IPS-15b (cell line): ENCODE data around the gene TSPAN2.
A peak's percentile ranks its signal among the peaks of the same experiment; 100 is the strongest.

Experiments
- H3K27me3 ChIP-seq: one replicate; pipeline ENCODE4 v1.6.1; 2013; ENCODE audit warnings: low read length; ENCODE audit not compliant: control insufficient read depth, insufficient read depth
- H3K36me3 ChIP-seq: one replicate; pipeline ENCODE4 v1.6.1; 2013; ENCODE audit warnings: low read length; ENCODE audit not compliant: control insufficient read depth, insufficient read depth
- H3K4me1 ChIP-seq: one replicate; pipeline ENCODE4 v1.6.1; 2013; ENCODE audit warnings: mild to moderate bottlenecking, low read length; ENCODE audit not compliant: control insufficient read depth, insufficient read depth
- H3K4me3 ChIP-seq: one replicate; pipeline ENCODE4 v1.5.1; 2013; ENCODE audit warnings: low read depth, low read length
- H3K9ac ChIP-seq: one replicate; pipeline ENCODE4 v1.6.1; 2013; ENCODE audit warnings: low read depth, mild to moderate bottlenecking, low read length
- H3K9me3 ChIP-seq: one replicate; pipeline ENCODE4 v1.6.1; 2013; ENCODE audit warnings: mild to moderate bottlenecking, low read length; ENCODE audit not compliant: control insufficient read depth, insufficient read depth

The TSPAN2 gene

DNA sequence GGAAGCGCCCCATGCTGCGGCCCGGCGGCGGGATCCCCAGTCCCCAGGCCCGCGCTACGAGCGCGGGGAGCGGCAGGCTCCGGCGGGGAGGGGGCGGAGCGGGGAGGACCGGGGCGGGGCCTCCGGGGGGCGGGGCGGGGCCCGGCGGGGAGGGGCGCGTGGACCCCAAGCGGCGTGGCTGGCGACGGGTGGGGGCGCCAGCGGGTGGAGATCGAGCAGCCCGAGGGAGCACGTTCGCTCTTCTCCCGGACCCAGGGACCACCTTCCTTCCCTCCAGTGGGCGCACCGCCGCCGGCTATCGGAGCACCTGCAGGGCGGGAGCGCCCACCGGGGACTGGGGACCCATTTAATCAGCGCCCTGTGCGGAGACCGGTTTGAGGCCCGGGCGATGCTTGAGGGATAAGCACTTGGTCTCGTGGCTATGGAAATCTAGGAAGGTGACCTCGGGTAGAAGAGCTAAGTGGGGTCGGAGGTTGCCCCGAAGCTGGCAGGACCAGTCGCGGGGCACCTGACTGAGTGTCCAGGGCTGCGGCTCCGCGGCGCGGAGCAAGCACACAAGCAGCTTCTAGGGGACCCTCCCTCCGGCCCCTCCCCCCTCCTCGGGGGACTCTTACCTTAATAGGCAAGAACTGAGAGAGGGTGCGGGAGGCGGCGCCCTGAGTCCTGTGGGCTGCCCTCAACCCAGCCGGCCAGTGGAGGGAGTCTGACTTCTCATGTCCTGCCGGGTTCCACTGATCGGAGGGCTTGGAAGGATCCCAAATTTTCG lies at the start of gene TSPAN2:
TSPAN2 (minus strand) TSS at position 84 of the 766 bp plus-strand sequence; CDS start at position 13, 71 bp downstream.
- Histone ChIP-seq H3K27me3 (peaks cover 4% of the 10 kb centered on the region), H3K36me3 (no peaks in the 10 kb centered on the region), H3K9me3 (no peaks in the 10 kb centered on the region), H3K4me3 (peak within 1 kb of the TSS; percentile 86), H3K4me1 (peaks cover 19% of the 10 kb centered on the region), H3K9ac (peak within 1 kb of the TSS; percentile 86)

DNA sequence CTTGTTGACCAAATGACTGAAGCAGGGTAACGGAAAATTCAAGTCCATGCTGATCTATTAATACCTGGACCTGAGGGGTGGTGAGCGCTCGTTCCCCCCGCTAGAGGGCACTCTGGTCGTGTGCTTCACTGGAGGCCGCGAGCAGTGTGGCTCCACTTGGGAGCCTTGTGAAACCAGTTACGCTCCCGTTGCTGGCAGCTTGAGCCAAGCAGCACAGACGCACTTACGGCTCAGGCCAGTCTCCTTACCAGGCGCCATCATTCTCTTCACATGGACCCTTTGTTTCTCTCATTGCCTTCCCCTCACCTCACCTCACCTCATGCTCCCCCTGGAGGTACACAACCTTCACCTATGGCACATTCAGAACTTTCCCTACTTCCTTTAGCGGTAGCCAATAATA lies 49.7 kb upstream of the TSPAN2 start:
- Histone ChIP-seq H3K36me3 (no peaks in the 10 kb centered on the region), H3K4me3 (no peak overlapping the region), H3K4me1 (no peaks in the 10 kb centered on the region), H3K9me3 (no peaks in the 10 kb centered on the region), H3K27me3 (no peaks in the 10 kb centered on the region), H3K9ac (no peak overlapping the region)

GRCh38 chr1:115138271-115138670 lies 49.0 kb upstream of the TSPAN2 start:
- no peaks in the 10 kb centered on the region for H3K4me1 ChIP-seq

DNA sequence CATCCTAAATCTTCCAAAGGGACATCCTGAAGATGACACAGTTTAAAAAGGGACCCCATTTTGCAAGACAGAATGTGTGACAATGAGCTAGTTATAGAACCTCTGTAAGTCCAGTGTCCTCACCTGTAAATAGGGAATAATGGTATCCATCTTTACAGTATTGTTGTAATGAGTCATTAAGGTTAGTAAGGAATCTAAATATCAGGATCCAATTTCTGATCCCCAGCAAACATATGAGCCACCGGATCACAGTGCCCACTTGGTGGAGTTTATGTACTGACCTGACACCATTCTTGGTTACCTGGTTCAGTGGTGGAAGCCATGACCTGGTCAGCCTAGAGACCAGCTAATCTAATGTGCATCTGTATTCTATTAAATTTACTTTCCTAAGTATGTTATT lies 47.9 kb upstream of the TSPAN2 start:
- H3K4me1 ChIP-seq = no peaks in the 10 kb centered on the region
- no peak overlapping the region for H3K4me3 ChIP-seq
- no peak overlapping the region for H3K9ac ChIP-seq
- H3K27me3 ChIP-seq = no peaks in the 10 kb centered on the region
- no peaks in the 10 kb centered on the region for H3K9me3 ChIP-seq
- H3K36me3 ChIP-seq = no peaks in the 10 kb centered on the region

More at GRCh38 chr1:115138271-115138670, 49.0 kb upstream of the TSPAN2 start:
- Histone ChIP-seq H3K9ac (no peak overlapping the region), H3K36me3 (no peaks in the 10 kb centered on the region), H3K27me3 (no peaks in the 10 kb centered on the region), H3K9me3 (no peaks in the 10 kb centered on the region), H3K4me3 (no peak overlapping the region)

- no peak overlapping the region for H3K4me3 ChIP-seq
These were observed 47.4 kb upstream of the TSPAN2 start for GRCh38 chr1:115136706-115137105.

DNA sequence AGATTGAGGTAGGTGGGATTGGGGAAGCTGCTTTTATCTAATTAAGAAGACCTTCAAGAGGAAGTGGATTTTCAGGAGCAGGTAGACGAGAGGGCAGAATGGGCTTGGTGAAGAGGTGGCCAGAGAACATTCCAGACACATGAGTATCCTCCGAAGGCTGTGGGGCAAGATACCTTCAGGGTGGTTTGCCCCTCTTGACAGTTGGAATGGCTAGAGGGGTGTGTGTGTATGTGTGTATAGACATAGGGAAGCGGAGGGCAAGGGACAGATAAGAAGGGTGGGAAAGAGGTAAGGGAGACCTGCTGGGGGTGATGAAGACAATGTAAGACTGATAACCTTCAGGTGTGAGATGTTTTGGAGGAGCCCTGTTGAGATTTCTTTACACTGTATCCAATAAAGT lies 46.8 kb upstream of the TSPAN2 start:
- Histone ChIP-seq H3K9ac (no peak overlapping the region), H3K4me3 (no peak overlapping the region), H3K27me3 (no peaks in the 10 kb centered on the region), H3K36me3 (no peaks in the 10 kb centered on the region), H3K9me3 (no peaks in the 10 kb centered on the region), H3K4me1 (no peaks in the 10 kb centered on the region)

More at GRCh38 chr1:115136706-115137105, 47.4 kb upstream of the TSPAN2 start:
- H3K9me3 ChIP-seq = no peaks in the 10 kb centered on the region
- H3K36me3 ChIP-seq = no peaks in the 10 kb centered on the region
- no peaks in the 10 kb centered on the region for H3K27me3 ChIP-seq
- no peaks in the 10 kb centered on the region for H3K4me1 ChIP-seq
- no peak overlapping the region for H3K9ac ChIP-seq

DNA sequence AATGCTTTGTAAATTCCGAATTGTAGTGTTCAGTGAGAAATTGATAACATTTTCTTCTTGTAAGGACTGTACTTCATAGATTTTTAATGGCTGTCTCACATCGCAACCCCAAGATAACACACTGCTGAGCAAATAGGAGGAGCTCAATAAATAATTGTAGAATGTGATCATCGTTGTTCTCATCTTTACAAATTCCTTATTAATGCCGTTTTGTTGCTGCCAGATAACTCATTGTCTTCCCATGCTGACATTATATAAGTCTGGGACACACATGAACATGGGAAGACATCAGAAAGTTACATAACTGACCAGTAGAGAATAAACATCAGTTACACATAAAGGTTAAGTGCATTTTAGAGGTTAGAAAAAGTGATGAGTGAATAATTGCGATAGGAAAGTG lies 46.4 kb upstream of the TSPAN2 start:
- H3K4me3 ChIP-seq = no peak overlapping the region
- H3K36me3 ChIP-seq = no peaks in the 10 kb centered on the region
- H3K9me3 ChIP-seq = no peaks in the 10 kb centered on the region
- H3K27me3 ChIP-seq = no peaks in the 10 kb centered on the region
- no peak overlapping the region for H3K9ac ChIP-seq
- H3K4me1 ChIP-seq = no peaks in the 10 kb centered on the region

- Histone ChIP-seq H3K4me1 (no peaks in the 10 kb centered on the region), H3K36me3 (no peaks in the 10 kb centered on the region), H3K4me3 (no peak overlapping the region), H3K27me3 (no peaks in the 10 kb centered on the region), H3K9me3 (no peaks in the 10 kb centered on the region), H3K9ac (no peak overlapping the region)
These were observed 45.7 kb upstream of the TSPAN2 start for GRCh38 chr1:115134850-115135480.

DNA sequence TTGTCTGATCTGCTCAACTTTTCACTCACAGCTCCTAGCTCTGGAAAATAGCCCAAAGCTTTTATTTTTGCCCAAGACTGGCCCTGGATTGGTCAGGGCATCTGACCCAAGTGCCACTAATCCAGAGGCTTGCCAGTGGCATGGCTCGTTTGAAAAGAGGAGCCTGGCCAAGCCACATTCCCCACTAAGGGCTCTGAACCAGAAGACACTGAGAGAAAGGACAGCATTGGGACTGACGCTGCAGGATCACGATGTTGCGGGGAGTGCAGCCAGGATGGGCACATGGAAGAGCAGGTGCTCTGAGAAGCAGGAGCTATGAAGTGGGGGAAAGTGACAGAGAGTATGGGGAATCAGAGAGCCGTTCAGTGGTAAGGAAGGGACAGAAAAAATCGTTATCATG lies 44.9 kb upstream of the TSPAN2 start:
- Histone ChIP-seq H3K4me1 (no peaks in the 10 kb centered on the region), H3K9ac (no peak overlapping the region), H3K36me3 (no peaks in the 10 kb centered on the region), H3K27me3 (no peaks in the 10 kb centered on the region), H3K9me3 (no peaks in the 10 kb centered on the region), H3K4me3 (no peak overlapping the region)

DNA sequence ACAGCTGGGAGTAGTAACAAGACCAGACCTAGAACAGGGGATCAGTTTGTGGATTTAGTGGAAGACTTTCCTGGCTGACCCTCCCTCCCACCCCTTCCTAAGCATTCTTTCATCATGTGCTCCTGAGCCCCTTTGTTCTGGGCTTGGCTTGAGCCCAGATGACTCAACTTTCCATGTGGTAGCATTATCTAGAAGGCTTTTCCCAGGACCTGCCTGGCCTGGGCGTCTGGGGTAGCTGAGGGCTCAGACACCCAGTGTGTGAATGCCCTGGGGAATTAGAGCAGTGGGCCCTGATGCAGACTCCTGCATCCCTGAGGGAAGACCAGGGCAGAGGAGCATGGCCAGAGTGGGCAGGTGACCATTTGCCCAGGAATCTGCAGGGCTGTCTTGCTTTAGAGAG lies 44.1 kb upstream of the TSPAN2 start:
- Histone ChIP-seq H3K9ac (no peak overlapping the region), H3K27me3 (no peaks in the 10 kb centered on the region), H3K4me1 (no peaks in the 10 kb centered on the region), H3K36me3 (no peaks in the 10 kb centered on the region), H3K4me3 (no peak overlapping the region), H3K9me3 (no peaks in the 10 kb centered on the region)

GRCh38 chr1:115130786-115131185 lies 41.5 kb upstream of the TSPAN2 start:
- Histone ChIP-seq H3K36me3 (no peaks in the 10 kb centered on the region), H3K4me3 (no peak overlapping the region), H3K4me1 (no peaks in the 10 kb centered on the region), H3K9ac (no peak overlapping the region), H3K27me3 (no peaks in the 10 kb centered on the region), H3K9me3 (no peaks in the 10 kb centered on the region)

GRCh38 chr1:115129071-115129640 lies 39.9 kb upstream of the TSPAN2 start:
- no peak overlapping the region for H3K4me3 ChIP-seq
- no peak overlapping the region for H3K9ac ChIP-seq
- no peaks in the 10 kb centered on the region for H3K36me3 ChIP-seq
- no peaks in the 10 kb centered on the region for H3K27me3 ChIP-seq
- H3K9me3 ChIP-seq = no peaks in the 10 kb centered on the region
- H3K4me1 ChIP-seq = no peaks in the 10 kb centered on the region
